Measurements from ENCODE around the gene COL15A1.
A peak's percentile ranks its signal among the peaks of the same experiment; 100 is the strongest.
"Not testable (repeated sequence)": the region's sequence is repeated elsewhere in the genome, so short reads cannot be mapped to it uniquely, and the experiment has no call there.

The COL15A1 gene

DNA sequence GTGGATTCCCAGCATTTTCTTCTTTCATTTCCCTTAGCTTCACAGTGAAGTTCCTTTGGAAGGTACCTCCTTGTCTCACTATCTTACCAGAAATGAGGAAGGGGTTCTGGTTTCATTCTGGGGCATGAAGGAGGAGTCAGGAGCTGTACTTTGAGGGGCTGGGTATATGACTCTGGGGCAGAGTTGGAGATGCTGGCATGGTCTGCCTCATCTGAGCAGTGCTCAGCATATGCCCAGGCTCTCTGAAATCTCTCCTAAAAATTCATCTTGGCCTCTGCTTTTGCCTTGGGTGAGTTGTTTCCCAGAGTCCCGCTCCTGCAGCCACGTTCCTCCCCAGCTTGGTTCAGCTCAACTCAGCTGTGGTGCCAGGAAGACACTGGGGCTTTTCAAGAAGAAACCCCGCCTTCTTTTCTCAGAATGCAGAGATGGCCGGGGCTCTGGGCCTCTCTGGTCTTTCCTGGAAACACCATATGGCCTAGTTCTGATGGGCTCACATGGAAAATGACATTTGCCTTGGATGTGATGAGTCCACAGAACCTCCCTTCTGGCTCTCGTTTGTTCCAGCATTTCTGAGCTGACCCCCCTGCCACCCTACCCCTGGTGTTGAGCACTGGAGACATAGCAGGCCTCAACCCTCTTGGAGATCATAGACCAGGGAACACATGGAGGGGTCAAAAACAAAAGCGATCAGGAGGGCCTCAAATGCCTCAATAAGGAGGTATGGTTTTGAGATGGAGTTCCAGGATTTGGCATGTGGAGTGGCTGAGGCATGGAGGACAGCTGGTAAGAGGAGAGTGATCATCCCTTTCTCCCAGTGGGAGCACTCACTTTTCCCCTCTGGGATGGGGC is 149.2 kb downstream of the COL15A1 start:
- no peak for DNase-seq

GRCh38 chr9:99093492-99093791 is 149.7 kb downstream of the COL15A1 start:
- no peak for DNase-seq

DNA sequence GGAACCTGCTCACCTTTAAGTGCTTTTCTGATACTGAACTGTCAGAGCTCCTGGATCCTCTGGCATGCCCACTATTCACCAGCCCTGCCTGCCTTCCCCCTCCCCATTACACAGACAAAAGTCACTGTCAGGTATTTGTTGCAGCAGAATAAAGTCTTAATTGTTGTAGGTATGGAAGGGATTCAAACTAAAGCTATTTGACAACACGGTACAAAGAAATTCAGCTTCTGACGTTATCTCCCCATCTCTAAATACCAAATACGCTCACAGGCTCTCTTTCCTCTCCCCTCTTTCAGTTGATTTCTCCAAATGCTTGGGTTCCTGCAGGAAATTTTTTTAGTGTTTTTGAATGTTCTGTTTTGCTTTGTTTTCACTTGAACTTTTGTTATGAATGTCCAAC is 151.9 kb downstream of the COL15A1 start:
- no peak for DNase-seq

GRCh38 chr9:99096409-99096808 is 152.7 kb downstream of the COL15A1 start:
- DNase-seq = no peak

GRCh38 chr9:99099806-99100585 is 156.3 kb downstream of the COL15A1 start:
- not testable (repeated sequence) for DNase-seq

GRCh38 chr9:99101271-99101670 is 157.6 kb downstream of the COL15A1 start:
- no peak for DNase-seq

DNA sequence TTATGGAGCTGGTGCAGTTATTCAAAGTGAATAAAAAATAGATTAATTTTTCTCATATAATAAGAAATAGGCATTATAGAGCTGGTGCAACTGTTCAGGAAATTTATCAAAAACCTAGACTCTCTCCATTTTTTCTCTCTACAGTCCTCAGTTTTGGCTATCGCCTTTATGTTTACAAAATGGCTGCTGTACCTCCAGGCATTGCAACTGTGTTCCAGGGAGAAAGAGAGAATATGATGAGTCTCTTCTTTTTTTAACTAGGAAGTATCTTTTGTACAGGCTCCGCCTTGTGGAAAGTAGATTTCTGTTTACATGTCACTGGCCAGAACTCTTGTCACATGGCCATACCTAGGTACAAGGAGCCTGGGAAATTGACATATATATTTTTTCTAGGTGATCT is 158.1 kb downstream of the COL15A1 start:
- DNase-seq = no peak

DNA sequence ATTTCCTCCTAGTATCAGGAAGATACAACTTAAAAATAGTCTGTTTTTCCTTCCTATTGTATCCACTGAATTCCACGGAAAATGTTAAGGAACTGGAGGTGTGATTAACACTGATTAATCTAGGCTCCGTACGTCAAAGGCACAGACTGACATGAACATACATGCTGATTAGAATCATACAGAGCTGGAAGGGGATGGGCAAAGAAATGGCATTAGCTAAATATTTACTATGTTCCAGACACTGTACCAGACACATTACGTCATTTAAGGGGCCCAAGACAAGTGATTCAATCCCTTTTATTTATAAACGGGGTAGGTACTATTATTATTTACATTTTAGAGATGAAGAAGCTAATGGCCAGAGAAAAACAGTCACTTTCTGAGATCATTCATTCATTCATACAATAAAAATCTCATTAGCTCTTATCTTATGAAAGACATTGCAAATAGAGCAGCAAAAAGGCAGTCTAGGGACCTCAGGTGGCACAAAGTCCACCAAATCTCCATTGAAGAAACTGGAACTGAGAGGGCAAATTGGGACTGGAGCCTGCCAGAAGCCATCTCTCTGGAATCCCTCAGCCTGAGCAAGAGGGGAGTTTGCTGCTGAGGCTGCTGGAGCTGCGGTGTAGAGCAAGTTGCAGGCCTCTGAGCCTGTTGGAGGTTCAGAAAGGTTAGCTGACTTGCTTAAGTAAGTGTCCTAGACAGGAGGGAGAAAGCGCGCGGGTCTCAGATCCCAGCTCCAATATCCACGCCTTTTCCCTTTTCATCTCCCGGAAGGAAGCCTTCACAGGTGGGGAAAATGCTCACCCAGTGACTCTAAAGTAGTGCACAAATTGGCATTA is 159.6 kb downstream of the COL15A1 start:
- DNase-seq = no peak

DNA sequence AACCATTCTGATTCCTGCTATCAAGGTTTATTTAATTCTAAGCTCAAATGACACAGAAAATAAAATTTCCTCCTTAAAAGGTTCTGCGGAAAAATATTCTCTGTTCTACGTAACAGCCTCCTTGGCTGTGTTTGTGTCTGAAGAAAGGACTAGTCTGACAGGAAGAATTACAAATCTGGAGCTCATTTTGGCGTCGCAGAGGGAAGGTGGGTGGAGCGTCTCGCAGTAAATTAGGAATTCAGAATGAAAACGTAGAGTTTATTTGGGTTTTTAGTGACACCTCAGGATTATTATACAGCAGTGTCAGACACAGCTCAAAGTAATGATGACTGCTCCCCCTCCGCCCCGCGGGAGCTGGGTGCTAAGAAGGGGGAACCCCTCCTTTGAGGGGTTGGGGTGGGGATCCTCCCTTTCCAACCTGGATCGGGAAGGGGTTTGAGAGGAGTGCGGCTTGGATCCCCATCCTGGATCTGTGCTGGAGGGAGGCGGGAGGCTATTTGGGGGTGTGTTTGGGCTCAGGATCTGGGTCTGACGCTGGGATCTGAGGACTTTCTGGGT is 160.3 kb downstream of the COL15A1 start:
- peak; percentile 66 for DNase-seq

GRCh38 chr9:99104459-99105151 is 160.9 kb downstream of the COL15A1 start, which contains the start of gene TGFBR1:
TSS of gene TGFBR1 (plus strand) at chr9:99105113. CDS start at chr9:99105206, 93 bp downstream.
- peak; percentile 95 for DNase-seq

DNA sequence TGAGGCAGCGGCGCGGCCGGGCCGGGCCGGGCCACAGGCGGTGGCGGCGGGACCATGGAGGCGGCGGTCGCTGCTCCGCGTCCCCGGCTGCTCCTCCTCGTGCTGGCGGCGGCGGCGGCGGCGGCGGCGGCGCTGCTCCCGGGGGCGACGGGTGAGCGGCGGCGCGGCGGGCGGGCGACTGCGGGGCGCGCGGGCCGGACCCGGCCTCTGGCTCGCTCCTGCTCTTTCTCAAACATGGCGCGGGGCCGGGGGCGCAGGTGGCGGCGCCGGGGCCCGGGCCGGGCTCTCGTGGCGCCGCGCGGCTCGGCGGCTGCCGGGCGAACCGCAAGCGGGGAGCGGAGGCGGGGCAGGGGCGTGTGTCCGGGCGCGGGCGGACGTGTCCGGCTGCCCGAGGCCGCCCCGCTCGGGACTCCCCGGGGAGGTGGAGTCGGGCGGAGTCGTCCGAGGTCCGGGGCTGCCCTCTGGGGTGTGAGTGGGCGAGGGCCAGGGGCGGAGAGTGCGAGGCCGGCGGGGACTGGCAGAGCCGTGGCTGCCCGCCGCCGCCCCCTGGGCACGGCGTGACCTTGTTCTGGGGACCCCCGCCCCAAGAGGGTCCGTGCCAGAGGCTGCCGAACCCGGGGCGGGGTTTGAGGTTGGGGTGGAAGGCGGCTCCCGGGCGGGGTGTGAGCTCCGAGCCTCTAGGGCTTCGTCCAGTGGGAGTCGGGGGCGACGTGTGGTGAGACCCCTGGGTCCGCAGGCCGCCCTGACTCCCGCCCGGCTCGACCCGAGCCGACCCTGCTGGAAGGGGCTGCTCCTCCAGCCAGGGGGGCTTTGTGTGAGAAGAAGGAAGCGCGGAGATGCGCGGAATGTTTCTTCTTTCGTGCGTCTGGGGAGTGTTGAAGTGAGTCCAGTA is 161.7 kb downstream of the COL15A1 start:
- peak; percentile 79 for DNase-seq

- no peak for DNase-seq
Measured at GRCh38 chr9:99106044-99106375, 162.3 kb downstream of the COL15A1 start.

DNA sequence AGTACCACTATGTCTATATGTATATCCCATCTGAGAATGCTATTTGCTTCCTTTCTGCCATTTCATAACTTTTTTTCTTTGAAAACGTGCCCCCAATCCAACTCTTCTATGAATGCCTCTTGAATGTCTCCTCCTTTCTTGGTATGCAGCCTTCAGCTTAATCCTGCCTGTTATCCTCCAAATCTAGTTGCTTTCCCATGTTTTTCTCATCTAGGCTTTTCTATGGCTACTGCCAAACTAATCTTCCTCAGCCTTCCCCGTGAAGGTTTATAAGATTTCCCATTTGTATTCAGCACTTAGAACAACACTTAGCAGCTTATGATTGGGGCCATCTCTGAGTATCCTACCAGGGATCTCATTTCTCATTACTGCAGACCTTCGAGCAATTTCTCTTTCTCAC is 163.7 kb downstream of the COL15A1 start:
- no peak for DNase-seq

DNA sequence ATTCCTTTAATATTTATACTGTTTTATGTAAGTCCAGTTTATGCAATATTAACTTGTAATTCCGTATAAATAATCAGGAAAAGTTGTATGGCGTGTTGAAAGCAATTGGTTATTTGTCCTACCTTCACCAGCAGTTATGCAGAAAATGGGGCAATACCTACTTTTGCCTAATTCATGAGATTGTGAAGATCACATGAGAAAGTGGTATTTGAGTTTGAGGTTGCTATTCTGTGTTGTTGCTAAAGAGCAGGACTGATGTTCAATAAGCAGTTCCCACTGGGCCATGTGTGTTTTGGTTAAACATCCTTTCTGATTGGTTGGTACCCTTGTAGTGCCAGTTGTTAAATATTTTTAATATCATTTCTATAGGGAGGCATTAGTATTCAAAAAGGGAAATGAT is 164.4 kb downstream of the COL15A1 start:
- no peak for DNase-seq

DNA sequence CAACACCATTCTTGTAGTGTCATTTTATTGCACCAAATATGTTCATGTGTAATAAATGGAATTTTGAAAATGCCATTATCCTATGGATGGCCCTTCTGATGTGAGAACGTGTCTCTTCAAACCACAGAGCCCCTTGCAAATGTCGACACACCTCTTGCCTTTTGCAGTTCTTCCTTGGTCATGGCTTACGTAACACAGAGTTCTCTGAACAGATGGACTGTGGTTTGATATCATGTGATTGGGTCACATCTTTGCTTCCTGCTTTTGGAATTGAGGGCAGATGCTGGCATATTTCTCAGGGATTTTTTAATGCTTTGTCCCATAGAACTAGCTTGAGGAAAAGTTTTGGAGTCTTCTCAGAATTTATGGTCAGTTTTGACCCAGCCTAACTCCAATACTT is 165.8 kb downstream of the COL15A1 start:
- DNase-seq = peak; percentile 77

DNA sequence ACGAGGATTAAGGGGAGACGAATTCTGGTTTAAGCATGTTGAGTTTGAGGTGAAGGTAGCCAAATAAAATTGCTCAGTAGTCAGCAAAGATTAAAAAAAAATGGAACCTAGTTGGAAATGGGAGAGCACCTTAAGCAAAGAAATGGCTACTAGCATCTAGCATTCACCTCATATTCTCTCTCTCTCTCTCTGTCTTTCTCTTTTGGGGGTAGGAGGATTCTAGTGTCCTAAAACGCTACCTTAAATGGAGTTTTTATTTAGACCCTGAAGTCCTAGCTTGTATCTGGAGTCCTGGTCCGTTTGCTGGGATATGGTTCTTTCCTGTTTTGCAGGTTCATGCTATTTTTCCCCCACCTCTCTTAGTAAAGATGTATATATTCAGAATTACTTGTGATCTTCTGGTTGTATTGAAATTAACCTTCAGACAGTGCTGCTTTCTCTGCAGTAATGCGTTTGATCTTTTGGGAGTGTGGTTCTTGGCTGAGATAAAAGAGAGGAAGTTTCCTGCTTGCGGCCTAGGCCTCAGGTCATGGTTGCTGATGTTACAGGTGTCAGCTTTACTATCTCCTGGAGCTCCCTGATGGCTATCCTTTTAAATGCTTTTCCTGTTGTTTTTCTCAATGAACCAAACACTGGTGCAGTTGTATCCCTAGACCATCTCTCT is 169.2 kb downstream of the COL15A1 start:
- DNase-seq = no peak

- DNase-seq = no peak
Measured at GRCh38 chr9:99113414-99114048, 169.8 kb downstream of the COL15A1 start.

- DNase-seq = no peak
Measured at GRCh38 chr9:99114049-99114440, 170.3 kb downstream of the COL15A1 start.

DNA sequence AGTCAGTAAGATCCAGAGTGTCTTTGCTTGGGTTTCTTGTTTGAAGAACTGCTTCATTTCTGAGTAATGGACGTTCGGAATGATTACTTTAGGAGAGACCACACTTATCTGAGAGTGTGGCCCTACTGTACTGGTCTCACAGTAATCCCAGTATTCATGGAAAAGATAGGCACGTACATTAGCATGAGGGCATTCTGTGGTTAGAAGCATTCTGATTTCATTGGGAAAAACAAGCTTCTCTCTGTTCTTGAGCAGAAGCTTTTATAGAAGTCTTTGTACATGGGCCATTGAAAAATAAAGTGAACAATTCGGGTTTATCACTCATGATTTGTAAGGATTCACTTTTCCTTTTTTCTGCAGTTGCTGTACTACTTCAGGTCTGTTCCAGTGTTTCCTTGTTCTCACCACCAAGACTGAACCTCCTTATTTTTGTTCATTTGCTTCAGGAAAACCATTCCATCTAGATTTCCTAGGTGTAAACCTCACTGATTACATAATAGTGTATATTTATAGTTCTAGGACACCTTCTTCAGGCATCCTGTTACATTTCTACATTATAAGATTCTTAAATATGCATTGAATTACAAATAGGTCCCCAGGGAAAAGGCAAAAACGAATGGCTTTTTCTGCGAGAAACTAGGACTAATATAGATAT is 171.3 kb downstream of the COL15A1 start:
- no peak for DNase-seq

DNA sequence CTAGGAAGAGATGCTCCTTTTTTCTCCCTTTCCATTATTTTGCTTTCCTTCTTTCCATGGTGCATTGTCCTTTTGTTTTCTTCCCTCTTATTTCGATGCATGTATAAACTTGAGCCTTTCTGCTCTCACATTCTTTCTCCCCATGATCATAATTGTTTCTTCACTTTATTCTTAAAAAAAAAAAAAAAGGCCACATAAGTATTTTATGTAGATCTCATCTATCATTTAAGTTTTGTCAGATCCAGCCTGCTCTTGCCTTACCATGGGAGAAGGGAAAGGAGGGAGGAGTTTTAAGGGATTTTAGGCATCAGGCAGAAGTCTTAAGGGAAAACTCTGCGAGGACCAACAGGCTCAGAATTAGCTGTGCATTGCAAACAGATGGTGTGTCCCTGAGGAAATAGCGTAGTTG is 172.3 kb downstream of the COL15A1 start:
- DNase-seq = peak; percentile 38

Measured in fibroblast of skin of right biceps (primary cell).